ENCODE data around the gene VSIR.

The VSIR gene

GRCh38 chr10:71727105-71727737, 46.1 kb downstream of the VSIR start:
- DNase-seq (ENCODE audit: extremely low read depth, low read depth), result no peak
- no peak overlapping the region for H3K4me3 ChIP-seq (replicated peaks; ENCODE audit: low read depth, low read length)
- TF ChIP-seq CTCF (IDR thresholded peaks at IDR 0.05; ENCODE audit: low read depth, low read length, missing control alignments), result no peak

- H3K4me3 ChIP-seq (replicated peaks; ENCODE audit: low read depth, low read length), result no peak overlapping the region
- no peak for TF ChIP-seq CTCF (IDR thresholded peaks at IDR 0.05; ENCODE audit: low read depth, low read length, missing control alignments)
- DNase-seq (ENCODE audit: extremely low read depth, low read depth), result no peak
Measured at GRCh38 chr10:71726580-71727104, 46.7 kb downstream of the VSIR start.

- TF ChIP-seq CTCF (IDR thresholded peaks at IDR 0.05; ENCODE audit: low read depth, low read length, missing control alignments), result peak; percentile 49
- no peak for DNase-seq (ENCODE audit: extremely low read depth, low read depth)
Measured at GRCh38 chr10:71725998-71726579, 47.2 kb downstream of the VSIR start.

GRCh38 chr10:71725249-71725648, 48.1 kb downstream of the VSIR start:
- no peak for DNase-seq (ENCODE audit: extremely low read depth, low read depth)
- TF ChIP-seq CTCF (IDR thresholded peaks at IDR 0.05; ENCODE audit: low read depth, low read length, missing control alignments), result no peak
- H3K4me3 ChIP-seq (replicated peaks; ENCODE audit: low read depth, low read length), result no peak overlapping the region

More at GRCh38 chr10:71725998-71726579, 47.2 kb downstream of the VSIR start:
- H3K4me3 ChIP-seq (replicated peaks; ENCODE audit: low read depth, low read length), result no peak overlapping the region

GRCh38 chr10:71724539-71724938, 48.8 kb downstream of the VSIR start:
- H3K4me3 ChIP-seq (replicated peaks; ENCODE audit: low read depth, low read length), result no peak overlapping the region
- DNase-seq (ENCODE audit: extremely low read depth, low read depth), result no peak
- TF ChIP-seq CTCF (IDR thresholded peaks at IDR 0.05; ENCODE audit: low read depth, low read length, missing control alignments), result no peak

GRCh38 chr10:71723311-71723710, 50.0 kb downstream of the VSIR start:
- no peak overlapping the region for H3K4me3 ChIP-seq (replicated peaks; ENCODE audit: low read depth, low read length)
- TF ChIP-seq CTCF (IDR thresholded peaks at IDR 0.05; ENCODE audit: low read depth, low read length, missing control alignments), result no peak

More at GRCh38 chr10:71723311-71723710, 50.0 kb downstream of the VSIR start:
- no peak for DNase-seq (ENCODE audit: extremely low read depth, low read depth)
